ENCODE measurements around the gene STMP1. TPM values are rescaled to one million over a fixed set of nuclear protein-coding genes. Genes with fewer than 3 reads are reported as not detected.

The STMP1 gene
- total RNA-seq, 1 donor from 2014 or later, result 29.7 TPM

- Histone ChIP-seq H3K4me2 (ENCODE audit: low read length) (no peak overlapping the region), H3K9ac (ENCODE audit: low read length) (no peak overlapping the region), H3K79me2 (ENCODE audit: insufficient read depth, low read length) (no peaks in the 10 kb centered on the region), H3K9me3 (ENCODE audit: insufficient read depth, low read depth, low read length) (no peaks in the 10 kb centered on the region), H3K27ac (ENCODE audit: low read depth, low read length) (no peak overlapping the region), H2AFZ (ENCODE audit: low read depth, low read length) (no peak overlapping the region), H3K36me3 (ENCODE audit: insufficient read depth, low read length) (no peaks in the 10 kb centered on the region), H3K4me3 (ENCODE audit: insufficient read depth, low read depth, low read length) (no peak overlapping the region), H3K4me1 (ENCODE audit: insufficient read depth, low read length) (peaks cover 19% of the 10 kb centered on the region), H3K27me3 (ENCODE audit: insufficient read depth, low read length) (no peaks in the 10 kb centered on the region), H4K20me1 (ENCODE audit: insufficient read depth, low read length) (no peaks in the 10 kb centered on the region)
- DNase-seq (ENCODE audit: low read depth), result no peak
- Mint-ChIP-seq H3K36me3 (ENCODE audit: low read depth, unreplicated experiment) (no peaks in the 10 kb centered on the region), H3K4me3 (ENCODE audit: unreplicated experiment) (no peak overlapping the region), H3K27me3 (ENCODE audit: low read depth, unreplicated experiment) (peaks cover 2% of the 10 kb centered on the region), H3K27ac (ENCODE audit: unreplicated experiment) (no peak overlapping the region), H3K4me1 (ENCODE audit: low read depth, unreplicated experiment) (peaks cover 3% of the 10 kb centered on the region), H3K9me3 (ENCODE audit: unreplicated experiment) (no peaks in the 10 kb centered on the region)
- TF ChIP-seq CTCF (IDR thresholded peaks at IDR 0.05; ENCODE audit: insufficient read depth, low read depth, low read length) (no peak), EZH2 (IDR thresholded peaks at IDR 0.05; ENCODE audit: insufficient read depth, low read length) (no peak)
- no peak for FAIRE-seq
Observed at GRCh38 chr7:135719688-135720087, 57.4 kb downstream of the STMP1 start.

GRCh38 chr7:135721198-135721820, 59.0 kb downstream of the STMP1 start:
- peaks cover 3% of the 10 kb centered on the region for H3K4me1 Mint-ChIP-seq (ENCODE audit: low read depth, unreplicated experiment)

More at GRCh38 chr7:135721198-135721820, 59.0 kb downstream of the STMP1 start:
- Histone ChIP-seq H3K9me3 (ENCODE audit: insufficient read depth, low read depth, low read length) (no peaks in the 10 kb centered on the region), H3K27me3 (ENCODE audit: insufficient read depth, low read length) (no peaks in the 10 kb centered on the region), H3K4me3 (ENCODE audit: insufficient read depth, low read depth, low read length) (no peak overlapping the region), H2AFZ (ENCODE audit: low read depth, low read length) (no peak overlapping the region), H3K36me3 (ENCODE audit: insufficient read depth, low read length) (no peaks in the 10 kb centered on the region), H3K79me2 (ENCODE audit: insufficient read depth, low read length) (no peaks in the 10 kb centered on the region), H3K4me1 (ENCODE audit: insufficient read depth, low read length) (peaks cover 8% of the 10 kb centered on the region), H4K20me1 (ENCODE audit: insufficient read depth, low read length) (no peaks in the 10 kb centered on the region), H3K27ac (ENCODE audit: low read depth, low read length) (no peak overlapping the region), H3K9ac (ENCODE audit: low read length) (no peak overlapping the region), H3K4me2 (ENCODE audit: low read length) (no peak overlapping the region)
- H3K36me3 Mint-ChIP-seq (ENCODE audit: low read depth, unreplicated experiment), result no peaks in the 10 kb centered on the region
- no peaks in the 10 kb centered on the region for H3K9me3 Mint-ChIP-seq (ENCODE audit: unreplicated experiment)
- FAIRE-seq, result no peak
- no peak overlapping the region for H3K4me3 Mint-ChIP-seq (ENCODE audit: unreplicated experiment)
- TF ChIP-seq CTCF (IDR thresholded peaks at IDR 0.05; ENCODE audit: insufficient read depth, low read depth, low read length) (no peak), EZH2 (IDR thresholded peaks at IDR 0.05; ENCODE audit: insufficient read depth, low read length) (no peak)
- H3K27me3 Mint-ChIP-seq (ENCODE audit: low read depth, unreplicated experiment), result peaks cover 8% of the 10 kb centered on the region
- DNase-seq (ENCODE audit: low read depth), result no peak
- no peak overlapping the region for H3K27ac Mint-ChIP-seq (ENCODE audit: unreplicated experiment)

Measured in astrocyte (in vitro differentiated cells and primary cell).